GM18870 (cell line): ENCODE measurements around the gene ARID3A.

Source experiments
- ATAC-seq: cut with Tn5 transposase; IDR thresholded peaks from one replicate; pipeline ENCODE4 v1.9.1; 2021; ENCODE audit warnings: moderate library complexity; ENCODE audit not compliant: unreplicated experiment

The ARID3A gene

DNA sequence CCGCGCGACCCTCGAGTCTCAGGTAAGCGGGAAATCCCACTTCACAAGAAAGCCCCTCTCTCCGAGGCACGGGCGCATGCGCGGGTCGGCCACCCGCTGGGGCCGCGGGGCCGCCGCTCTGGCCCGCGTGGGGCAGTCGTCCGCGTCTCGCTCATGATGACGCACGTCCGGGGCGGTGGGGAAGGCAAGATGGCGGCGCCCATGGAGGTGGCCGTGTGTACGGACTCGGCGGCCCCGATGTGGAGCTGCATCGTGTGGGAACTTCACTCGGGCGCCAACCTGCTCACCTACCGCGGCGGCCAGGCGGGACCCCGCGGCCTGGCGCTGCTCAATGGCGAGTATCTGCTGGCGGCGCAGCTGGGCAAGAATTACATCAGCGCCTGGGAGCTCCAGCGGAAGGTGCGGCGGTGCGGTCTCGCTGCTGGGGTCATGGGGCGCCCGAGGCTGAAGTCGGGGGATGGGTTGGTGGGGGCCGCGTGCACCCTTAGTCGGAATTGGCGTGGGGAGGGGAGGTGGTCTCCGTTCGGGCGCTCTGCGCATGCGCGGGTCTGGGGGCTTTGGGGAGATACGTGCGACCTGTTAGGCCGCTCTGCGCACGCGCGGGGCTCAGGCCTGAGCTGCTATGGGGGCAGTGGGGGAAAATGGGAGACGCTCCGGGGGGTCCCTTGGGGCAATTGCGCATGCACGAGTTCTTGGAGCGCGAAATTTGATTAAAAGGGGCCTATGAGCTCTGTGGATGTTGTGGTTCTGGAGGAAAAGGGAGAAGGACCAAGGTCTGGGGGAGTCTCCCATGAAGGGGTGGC lies 58.5 kb downstream of the ARID3A start, which contains the start of gene WDR18:
TSS of gene WDR18 (plus strand) at position 181 of the 803 bp plus-strand sequence. CDS start at position 190, 9 bp downstream.
- ATAC-seq, result no peak

GRCh38 chr19:986083-986482 lies 60.2 kb downstream of the ARID3A start:
- no peak for ATAC-seq

- no peak for ATAC-seq
Observed at GRCh38 chr19:988081-988480, 62.2 kb downstream of the ARID3A start.

- ATAC-seq, result no peak
Observed at GRCh38 chr19:988510-988909, 62.7 kb downstream of the ARID3A start.

DNA sequence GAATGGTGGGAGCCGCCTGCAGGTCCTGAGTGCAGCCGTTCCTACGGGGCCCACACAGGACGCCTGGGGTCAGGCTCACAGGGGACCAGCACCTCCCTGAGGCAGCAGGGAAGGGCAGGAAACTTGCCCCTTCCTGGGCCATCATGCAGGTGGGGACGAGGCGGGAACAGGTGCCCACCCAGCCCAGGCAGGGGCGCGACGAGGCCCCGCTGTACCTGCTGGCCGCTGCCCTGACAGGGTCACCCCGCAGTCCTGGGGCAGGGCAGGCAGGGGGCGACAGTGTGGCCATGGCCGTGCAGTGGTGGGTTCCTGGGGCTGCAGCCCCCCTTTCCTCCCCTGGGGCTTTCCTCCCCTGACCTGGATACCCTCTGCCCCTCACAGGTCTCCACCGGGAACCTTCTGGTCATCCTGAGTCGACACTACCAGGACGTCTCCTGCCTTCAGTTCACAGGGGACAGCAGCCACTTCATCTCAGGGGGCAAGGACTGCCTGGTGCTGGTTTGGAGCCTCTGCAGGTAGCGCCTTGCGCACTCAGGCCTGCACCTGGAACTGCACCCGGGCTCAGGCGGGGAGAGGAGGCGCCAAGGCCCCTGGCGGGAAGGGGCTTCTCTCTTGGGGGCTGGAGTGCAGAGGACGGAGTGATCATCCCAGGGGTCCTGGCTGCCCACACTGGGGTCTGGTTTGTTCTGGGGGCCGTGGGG lies 63.7 kb downstream of the ARID3A start:
- ATAC-seq, result no peak

DNA sequence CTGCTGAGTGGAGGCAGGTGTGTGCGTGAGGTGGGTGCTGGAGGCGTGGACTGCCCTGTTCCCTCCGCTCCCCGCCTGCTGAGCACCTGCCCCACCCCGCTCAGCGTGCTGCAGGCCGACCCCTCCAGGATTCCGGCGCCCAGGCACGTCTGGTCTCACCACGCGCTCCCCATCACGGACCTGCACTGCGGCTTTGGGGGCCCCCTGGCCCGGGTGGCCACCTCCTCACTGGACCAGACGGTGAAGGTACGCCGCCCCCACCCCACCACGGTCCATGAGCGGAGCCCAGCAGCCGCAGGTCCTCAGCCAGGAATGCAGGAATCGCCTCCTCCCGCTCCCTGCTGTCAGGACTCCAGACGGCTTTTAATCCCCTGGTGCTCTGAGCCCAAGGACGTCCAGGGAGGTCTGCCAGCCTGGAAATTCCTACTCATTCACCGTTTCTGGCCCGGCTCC lies 64.3 kb downstream of the ARID3A start:
- ATAC-seq, result no peak

- ATAC-seq, result no peak
Observed at GRCh38 chr19:990746-991145, 64.9 kb downstream of the ARID3A start.

DNA sequence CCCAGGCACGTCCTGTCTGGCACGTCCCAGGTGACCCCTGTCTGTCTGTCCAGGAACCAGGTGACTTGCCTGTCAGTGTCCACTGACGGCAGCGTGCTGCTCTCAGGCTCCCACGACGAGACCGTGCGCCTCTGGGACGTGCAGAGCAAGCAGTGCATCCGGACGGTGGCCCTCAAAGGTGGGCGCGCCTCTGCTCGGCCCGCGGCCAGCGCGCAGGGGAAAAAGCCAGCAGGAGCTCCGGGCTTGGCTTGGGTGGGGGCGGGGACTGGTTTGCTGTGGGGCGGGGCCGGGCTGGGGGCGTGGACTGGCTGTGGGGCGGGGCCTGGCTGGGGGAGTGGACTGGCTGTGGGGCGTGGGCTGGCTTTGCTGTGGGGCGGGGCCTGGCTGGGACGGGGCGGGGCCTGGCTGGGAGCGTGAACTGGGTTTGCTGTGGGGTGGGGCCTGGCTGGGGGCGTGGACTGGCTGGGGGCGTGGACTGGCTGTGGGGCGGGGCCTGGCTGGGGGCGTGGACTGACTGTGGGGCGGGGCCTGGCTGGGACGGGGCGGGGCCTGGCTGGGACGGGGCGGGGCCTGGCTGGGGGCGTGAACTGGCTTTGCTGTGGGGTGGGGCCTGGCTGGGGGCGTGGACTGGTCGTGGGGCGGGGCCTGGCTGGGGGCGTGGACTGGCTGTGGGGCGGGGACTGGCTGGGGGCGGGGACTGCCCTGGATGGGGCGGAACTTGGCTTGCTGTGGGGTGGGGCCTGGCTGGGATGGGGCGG lies 65.5 kb downstream of the ARID3A start:
- ATAC-seq, result no peak

DNA sequence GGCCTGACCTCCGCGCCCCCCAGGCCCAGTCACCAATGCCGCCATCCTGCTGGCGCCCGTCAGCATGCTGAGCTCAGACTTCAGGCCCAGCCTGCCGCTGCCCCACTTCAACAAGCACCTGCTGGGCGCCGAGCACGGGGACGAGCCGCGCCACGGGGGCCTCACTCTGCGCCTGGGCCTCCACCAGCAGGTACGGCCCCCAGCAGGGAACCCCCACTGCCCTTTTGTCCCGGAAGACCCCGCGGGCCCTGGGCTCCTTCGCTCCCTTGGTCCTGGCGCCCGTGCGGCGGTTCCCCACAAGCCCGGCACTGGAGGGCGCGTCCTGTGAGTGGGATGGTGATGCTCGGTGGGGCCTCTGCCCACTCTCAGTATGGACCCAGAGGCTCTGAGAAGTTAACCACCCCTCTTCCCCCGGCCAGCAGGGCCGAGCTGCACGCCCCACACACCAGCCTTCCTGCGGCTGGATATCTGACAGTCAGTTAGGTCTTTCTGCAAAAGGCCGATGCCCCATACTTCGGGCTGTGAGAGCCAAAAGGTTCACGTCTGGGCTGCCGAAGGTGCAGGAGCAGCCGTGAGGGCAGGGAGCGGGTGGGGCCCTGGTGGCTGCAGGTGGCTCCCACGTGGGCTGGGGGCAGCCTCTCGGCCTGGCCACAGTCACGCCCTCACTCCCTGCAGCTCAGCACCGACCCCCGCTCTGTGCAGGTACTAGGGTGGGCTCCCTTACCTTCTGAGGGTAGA lies 66.3 kb downstream of the ARID3A start:
- ATAC-seq, result no peak

GRCh38 chr19:992670-993055 lies 66.8 kb downstream of the ARID3A start:
- no peak for ATAC-seq

DNA sequence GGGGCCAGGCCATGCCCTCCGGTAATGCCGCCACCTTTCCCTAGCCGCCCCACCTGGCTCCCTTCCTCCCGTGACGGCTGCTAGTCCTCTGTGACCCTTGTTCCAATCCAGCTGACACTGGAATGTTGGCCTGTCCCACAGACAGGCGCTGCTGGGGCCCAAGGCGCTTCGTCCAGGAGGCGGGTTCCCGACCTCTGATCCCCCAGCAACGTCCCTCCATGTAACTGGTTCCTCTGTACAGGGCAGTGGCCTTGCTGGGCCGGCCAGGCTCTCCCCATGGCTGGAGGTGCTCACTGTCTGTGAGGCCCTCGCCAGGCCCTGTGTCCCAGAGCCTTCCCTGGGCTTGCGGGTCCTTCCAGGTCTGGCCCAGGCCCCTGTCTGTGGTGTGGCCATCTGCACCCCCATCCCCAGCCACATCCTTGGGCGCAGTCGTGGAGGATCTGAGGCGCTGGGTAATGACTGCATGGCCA lies 67.6 kb downstream of the ARID3A start:
- ATAC-seq, result no peak

DNA sequence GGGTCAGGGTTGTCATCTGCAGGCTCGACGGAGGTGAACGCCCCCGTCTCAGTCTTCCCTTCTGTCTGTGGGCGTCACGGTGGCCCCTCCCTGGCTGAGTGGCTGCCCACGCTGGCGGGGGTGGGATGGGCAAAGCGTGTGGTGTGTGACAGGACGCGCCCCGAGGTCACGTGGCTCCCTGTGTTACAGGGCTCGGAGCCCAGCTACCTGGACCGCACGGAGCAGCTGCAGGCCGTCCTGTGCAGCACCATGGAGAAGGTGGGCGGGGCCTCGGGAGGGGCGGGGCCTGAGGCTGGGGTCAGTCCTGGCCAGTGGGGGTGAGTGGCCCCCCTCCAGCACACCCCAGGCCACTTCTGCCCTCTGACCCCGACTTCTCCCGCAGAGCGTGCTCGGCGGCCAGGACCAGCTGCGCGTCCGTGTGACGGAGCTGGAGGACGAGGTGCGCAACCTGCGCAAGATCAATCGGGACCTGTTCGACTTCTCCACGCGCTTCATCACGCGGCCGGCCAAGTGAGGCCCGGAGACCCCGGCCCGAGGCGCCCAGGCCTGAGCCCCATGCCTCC lies 68.1 kb downstream of the ARID3A start:
- ATAC-seq, result no peak

DNA sequence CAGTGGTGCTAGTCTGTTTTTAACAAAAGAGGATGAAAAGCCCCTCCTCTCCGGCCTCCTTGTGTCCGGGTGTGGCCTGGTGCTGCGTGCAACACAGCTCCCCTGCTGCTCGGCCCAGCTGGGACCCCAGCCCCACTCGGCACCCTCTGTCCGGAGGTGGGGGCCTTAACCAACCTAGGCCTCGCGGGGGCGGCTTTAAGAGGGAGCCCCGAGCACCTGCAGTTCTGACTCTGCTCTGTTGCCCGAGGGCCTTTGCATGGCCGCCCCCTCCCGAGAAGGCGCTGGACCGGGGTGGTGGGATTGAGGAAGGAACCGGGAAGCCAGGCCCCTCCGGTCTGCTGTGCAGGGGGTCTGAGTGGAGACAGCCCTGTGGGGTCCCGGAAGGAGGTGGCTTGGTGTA lies 68.7 kb downstream of the ARID3A start:
- ATAC-seq, result no peak

- ATAC-seq, result no peak
Observed at GRCh38 chr19:995051-995827, 69.4 kb downstream of the ARID3A start.

- ATAC-seq, result no peak
Observed at GRCh38 chr19:996051-996838, 70.4 kb downstream of the ARID3A start.

DNA sequence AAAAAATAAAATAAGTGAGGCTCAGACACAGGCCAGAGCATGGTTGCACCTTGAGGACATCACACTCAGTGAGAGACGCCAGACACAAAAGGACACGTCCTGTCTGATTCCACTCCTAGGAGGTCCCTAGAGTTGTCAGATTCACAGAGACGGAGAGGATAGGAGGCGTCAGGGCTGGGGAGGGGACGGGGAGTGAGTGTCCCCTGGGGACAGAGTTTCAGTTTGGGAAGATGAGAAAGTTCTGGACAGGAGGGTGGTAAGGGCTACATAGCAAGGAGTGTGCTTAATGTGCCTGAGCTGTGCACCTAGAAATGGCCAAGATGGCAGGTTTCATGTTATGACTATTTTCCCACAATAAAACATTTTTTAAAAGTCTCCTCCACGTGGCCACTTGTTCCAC lies 72.2 kb downstream of the ARID3A start:
- no peak for ATAC-seq

DNA sequence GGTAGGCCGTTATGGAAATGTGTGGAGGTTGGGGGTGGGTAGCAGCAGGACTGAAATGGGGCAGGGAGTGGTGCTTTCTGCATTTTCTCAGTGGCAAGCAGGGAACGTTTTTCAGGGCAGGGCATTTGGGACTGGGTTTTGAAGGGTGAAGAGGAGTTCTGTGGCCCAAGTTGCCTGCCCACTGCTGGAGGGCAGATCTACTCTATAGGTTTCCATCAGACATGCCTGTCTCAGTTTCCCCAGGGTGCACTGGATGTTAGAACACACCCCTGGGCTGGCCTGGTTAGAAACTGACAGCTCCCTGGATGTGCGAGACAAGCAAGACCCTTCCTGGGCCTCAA lies 73.5 kb downstream of the ARID3A start:
- no peak for ATAC-seq

GRCh38 chr19:1000095-1000494 lies 74.3 kb downstream of the ARID3A start, which contains the start of gene GRIN3B:
Gene GRIN3B, plus strand, starts transcription at chr19:1000419. Its CDS starts 19 bp downstream, at chr19:1000438.
- ATAC-seq, result no peak
